ENCODE results near the gene GIGYF2. TPM values are rescaled to one million over a fixed set of nuclear protein-coding genes. Genes with fewer than 3 reads are reported as not detected.

The GIGYF2 gene
- total RNA-seq, 1 experiment from 2014 or later = 55.3 TPM

DNA sequence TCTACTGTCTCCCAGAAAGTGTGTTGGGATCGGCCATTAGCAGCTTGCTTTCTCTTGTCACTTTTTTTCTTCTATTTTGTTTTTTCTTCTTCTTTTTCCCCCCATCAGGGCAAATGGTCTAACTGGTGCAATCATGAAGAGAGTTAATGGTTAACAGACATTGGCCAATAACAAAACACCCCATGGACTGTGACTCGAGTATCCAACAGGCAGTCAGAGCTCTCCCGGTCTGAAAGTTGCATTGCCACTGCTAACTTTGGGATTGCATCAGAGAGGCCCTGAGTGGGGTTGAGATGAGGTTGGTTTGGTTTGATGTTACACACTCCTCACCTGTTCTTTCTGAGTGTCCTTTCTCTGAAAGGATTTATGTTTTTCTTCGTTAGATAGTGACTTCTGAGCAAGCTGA is 160.0 kb downstream of the GIGYF2 start:
- Mint-ChIP-seq H3K36me3 (ENCODE audit: insufficient read depth in 1 of 3, low read depth in 3 of 3) (peaks cover 19 to 49% (median 34%) of the 10 kb centered on the region in 3 experiments), H3K27me3 (ENCODE audit: low read depth) (no peaks in the 10 kb centered on the region), H3K9me3 (no peaks in the 10 kb centered on the region), H3K4me3 (no peak overlapping the region), H3K4me1 (no peaks in the 10 kb centered on the region), H3K27ac (no peak overlapping the region)
- Histone ChIP-seq H4K5ac (ENCODE audit: insufficient read length, low read depth, low read length) (no peak overlapping the region), H4K20me1 (ENCODE audit: control insufficient read depth, insufficient read depth, insufficient read length) (no peaks in the 10 kb centered on the region), H2AK5ac (ENCODE audit: insufficient read length, low read length) (no peak overlapping the region), H3K4me2 (ENCODE audit: insufficient read depth, insufficient read length, low read length) (no peak overlapping the region), H2BK5ac (ENCODE audit: insufficient read length, low read length) (no peak overlapping the region), H3K23ac (ENCODE audit: insufficient read length, low read depth, low read length) (no peak overlapping the region), H3K9me3 (ENCODE audit: control insufficient read depth, low read depth, low read length) (no peaks in the 10 kb centered on the region), H3K4ac (ENCODE audit: low read depth, low read length) (no peak overlapping the region), H4K8ac (replicated peaks; ENCODE audit: insufficient read length, low read depth, low read length) (no peak overlapping the region), H3K27ac (ENCODE audit: insufficient read length, low read depth, low read length) (no peak overlapping the region), H2BK120ac (ENCODE audit: low read depth, low read length, poor library complexity, severe bottlenecking) (no peak overlapping the region), H3K56ac (ENCODE audit: insufficient read length, low read depth, low read length) (no peak overlapping the region), H3K4me1 (ENCODE audit: insufficient read depth, low read length) (no peaks in the 10 kb centered on the region), H3K9ac (ENCODE audit: extremely low read depth, insufficient read length, low read length) (no peak overlapping the region), H2AFZ (ENCODE audit: low read length) (no peak overlapping the region), H2BK15ac (ENCODE audit: low read depth, low read length) (no peak overlapping the region), H3K14ac (ENCODE audit: insufficient read depth, low read length) (no peak overlapping the region), H3T11ph (ENCODE audit: low read length) (no peak overlapping the region), H3K79me2 (ENCODE audit: insufficient read depth, low read length) (no peaks in the 10 kb centered on the region), H3K23me2 (ENCODE audit: insufficient read length, low read depth, low read length, poor library complexity, severe bottlenecking) (peaks cover 2% of the 10 kb centered on the region), H3K79me1 (ENCODE audit: insufficient read depth, low read depth, low read length, poor library complexity, severe bottlenecking) (no peaks in the 10 kb centered on the region), H2BK12ac (ENCODE audit: insufficient read length, low read depth, low read length) (no peak overlapping the region), H4K91ac (ENCODE audit: insufficient read length, low read depth, low read length) (no peak overlapping the region), H3K18ac (ENCODE audit: insufficient read length, low read depth, low read length) (no peak overlapping the region), H3K27me3 (ENCODE audit: insufficient read depth, low read length) (no peaks in the 10 kb centered on the region), H2BK20ac (ENCODE audit: low read depth, low read length, poor library complexity, severe bottlenecking) (no peak overlapping the region)
- no CpG with 5 or more reads among the region's 4 CpGs for WGBS (ENCODE audit: extremely low coverage, insufficient read length, low lambda C conversion rate)
- DNase-seq = no peak
- TF ChIP-seq, protein P1, sequence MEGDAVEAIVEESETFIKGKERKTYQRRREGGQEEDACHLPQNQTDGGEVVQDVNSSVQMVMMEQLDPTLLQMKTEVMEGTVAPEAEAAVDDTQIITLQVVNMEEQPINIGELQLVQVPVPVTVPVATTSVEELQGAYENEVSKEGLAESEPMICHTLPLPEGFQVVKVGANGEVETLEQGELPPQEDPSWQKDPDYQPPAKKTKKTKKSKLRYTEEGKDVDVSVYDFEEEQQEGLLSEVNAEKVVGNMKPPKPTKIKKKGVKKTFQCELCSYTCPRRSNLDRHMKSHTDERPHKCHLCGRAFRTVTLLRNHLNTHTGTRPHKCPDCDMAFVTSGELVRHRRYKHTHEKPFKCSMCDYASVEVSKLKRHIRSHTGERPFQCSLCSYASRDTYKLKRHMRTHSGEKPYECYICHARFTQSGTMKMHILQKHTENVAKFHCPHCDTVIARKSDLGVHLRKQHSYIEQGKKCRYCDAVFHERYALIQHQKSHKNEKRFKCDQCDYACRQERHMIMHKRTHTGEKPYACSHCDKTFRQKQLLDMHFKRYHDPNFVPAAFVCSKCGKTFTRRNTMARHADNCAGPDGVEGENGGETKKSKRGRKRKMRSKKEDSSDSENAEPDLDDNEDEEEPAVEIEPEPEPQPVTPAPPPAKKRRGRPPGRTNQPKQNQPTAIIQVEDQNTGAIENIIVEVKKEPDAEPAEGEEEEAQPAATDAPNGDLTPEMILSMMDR (conservative IDR thresholded peaks at IDR 0.05) = no peak

All from H9 (cell line).